GM19043 (cell line): Measurements from ENCODE around the gene CYTL1.

Experiments used
- ATAC-seq: cut with Tn5 transposase; IDR thresholded peaks from one replicate; pipeline ENCODE4 v1.9.1; 2021; ENCODE audit warnings: low read depth; ENCODE audit not compliant: unreplicated experiment

The CYTL1 gene

DNA sequence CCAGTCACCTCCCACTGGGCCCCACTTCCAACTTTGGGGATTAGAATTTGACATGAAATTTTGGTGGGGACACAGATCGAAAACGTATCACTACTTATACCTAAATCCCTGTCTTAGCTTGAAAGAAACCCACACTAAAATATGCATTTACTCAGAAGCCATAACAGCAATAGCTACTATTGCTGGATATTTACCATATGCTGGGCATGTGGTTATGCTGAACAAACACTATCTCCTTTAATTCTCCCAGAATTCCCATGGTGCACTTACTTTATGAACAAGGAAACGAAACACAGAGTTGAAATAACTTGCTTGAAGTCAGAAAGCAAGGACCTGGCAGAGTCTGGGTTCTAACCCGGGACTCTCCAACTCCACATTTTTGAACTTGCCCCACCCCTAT, 39.3 kb downstream of the CYTL1 start:
- no peak for ATAC-seq

DNA sequence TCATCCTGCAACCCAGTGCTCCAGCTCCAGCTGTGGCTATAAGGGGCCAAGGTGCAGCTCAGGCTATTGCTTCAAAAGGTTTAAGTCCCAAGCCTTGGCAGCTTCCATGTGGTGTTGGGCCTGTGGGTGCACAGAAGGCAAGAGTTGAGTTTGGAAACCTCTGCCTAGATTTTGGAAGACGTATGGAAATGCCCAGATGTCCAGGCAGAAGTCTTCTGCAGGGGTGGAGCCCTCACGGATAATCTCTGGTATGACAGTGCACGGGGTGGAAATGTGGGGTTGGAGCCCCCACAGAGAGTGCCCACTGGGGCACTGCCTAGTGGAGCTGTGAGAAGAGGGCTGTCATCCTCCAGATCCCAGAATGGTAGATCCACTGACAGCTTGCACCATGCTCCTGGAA, 44.5 kb downstream of the CYTL1 start:
- no peak for ATAC-seq

DNA sequence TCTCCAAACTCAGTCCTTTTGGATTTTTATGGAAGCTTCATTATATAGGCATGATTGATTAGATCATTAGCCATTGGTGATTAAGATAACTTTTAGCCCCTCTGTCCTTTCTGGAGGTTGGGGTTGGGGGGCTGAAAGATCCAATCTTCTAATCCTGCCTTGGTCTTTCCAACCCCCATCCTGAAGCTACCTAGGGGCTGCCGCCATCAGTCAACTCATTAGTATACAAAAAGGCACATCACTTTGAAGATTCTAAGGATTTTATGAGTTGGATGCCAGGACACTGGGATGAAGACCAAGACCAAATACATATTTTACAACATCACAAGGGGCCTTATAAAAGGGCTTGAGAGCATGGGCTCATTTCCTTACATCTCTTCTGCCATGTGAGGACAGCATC, 47.5 kb downstream of the CYTL1 start:
- no peak for ATAC-seq

DNA sequence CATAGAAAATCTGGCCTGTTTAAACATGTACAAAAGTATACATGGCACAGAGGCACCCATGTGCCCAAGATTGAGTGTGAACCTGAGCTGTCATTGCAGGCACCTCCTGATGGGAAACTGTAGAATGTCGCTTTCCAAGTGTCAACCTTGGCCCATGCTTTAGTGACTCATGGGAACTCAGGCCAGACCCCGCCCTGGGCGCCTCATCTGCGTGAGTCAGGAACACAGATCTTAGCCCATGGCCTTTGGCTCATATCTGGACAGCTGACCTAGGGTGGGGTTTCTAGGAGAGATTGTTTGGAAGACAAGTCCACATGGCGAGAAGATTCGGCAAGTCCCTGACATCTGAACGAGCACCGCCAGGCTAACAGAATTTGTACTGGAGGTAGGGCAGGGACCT, 50.0 kb downstream of the CYTL1 start:
- no peak for ATAC-seq

DNA sequence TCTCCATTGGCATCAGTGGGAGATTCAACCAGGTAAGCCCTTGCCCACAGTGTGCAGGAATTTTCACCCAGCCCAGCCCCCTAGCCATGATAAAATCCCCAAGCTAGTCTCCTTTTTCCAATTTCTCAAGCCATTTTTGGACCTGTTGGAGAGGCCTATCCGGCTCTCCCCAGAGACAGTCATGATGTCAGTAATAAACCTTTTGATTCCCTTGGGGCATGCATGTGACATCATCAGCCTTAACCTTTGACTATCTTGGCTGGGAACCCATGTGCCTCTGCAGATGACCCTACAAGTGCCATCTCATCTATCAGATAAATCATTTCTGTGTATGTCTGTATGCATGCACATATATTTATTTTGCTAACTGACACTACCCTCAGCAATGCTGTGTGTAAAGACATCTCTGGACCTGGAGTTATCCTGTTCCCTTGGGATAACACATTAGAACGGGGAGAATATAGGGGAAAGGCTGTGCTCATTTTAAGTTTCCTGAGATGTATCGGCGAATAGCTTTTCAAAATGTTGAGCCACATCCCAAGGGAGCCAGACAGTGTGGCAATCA, 51.0 kb downstream of the CYTL1 start:
- no peak for ATAC-seq
